Measurements from ENCODE around the gene RPL3.

The RPL3 gene

DNA sequence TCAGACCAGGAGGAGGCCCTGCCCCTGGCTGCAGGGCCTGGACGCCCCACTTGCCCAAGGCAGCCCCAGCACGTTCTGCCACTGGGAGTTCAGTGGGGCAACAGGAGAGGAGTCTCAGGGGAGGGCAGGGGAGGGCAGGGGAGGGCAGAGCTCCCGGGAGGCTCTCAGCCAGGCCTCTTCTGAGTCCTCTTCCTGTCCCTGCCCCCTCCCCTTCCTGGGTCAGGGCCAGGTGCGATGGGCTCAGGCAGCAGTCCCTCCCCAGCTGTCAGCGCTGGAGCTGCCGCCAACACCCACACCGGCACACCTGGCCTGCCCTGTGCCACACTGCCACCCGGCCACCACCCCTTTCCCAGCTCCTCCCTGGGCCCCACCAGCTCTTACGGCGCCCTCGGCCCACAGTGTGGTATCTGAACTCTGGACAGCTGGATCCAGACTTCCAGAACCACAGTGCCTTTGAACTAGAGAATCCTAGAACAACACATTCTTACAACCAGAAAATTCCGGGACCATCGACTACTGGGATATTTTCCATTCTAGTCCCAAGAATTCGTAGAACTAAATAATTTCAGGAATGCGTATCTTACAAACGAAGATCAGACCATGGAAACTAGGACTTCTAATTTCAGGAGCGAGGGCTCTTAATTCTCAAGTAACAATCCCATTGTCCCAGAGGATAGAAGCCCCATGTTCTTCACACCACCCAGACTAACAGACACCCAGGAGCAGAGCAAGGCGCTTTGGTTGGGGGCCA lies 21.8 kb downstream of the RPL3 start:
- no peak for DNase-seq

DNA sequence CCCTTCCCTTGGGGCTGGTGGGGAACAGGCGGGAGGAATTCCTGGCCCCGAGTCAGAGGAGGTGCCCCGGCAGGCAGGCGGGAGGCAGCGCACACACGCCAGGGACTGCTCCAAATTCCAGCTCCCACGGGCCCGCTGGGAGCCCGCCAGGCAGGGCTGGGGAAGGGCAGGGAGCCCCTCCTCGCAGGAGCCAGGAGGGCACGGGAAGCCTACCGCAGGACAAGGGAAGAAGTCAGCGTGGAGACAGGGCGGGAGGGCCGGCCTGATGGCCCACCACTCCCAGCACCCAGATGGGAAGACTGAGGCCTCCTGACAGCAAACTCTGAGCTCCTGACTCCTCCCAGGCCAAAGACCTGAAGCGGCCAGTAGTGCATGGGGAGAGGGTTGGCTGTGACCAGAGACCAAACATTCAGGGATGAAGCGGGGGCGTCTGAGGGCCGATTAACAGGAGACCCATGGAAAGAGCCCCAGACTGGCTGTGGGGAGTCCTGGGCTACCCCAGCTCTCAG lies 22.4 kb downstream of the RPL3 start:
- no peak for DNase-seq

DNA sequence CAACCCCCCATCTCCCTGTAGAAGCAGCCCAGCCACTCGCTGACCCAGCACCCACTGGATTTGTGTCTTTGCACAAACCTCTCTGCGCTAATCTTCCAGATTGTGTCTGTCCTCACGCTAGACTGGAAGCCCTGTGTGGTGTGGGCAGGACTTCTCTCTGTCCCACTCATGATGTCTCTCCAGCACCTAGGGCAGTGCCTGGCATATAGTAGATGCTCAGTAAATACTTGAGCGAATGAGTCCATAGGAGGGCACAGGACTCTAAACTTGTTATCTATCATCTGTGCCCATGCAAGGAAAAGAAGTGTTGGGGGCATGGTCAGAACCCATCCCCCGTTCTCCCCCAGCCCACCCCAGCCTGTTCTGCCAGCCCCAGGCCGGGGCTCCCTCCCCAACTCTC lies 22.9 kb downstream of the RPL3 start:
- no peak for DNase-seq

DNA sequence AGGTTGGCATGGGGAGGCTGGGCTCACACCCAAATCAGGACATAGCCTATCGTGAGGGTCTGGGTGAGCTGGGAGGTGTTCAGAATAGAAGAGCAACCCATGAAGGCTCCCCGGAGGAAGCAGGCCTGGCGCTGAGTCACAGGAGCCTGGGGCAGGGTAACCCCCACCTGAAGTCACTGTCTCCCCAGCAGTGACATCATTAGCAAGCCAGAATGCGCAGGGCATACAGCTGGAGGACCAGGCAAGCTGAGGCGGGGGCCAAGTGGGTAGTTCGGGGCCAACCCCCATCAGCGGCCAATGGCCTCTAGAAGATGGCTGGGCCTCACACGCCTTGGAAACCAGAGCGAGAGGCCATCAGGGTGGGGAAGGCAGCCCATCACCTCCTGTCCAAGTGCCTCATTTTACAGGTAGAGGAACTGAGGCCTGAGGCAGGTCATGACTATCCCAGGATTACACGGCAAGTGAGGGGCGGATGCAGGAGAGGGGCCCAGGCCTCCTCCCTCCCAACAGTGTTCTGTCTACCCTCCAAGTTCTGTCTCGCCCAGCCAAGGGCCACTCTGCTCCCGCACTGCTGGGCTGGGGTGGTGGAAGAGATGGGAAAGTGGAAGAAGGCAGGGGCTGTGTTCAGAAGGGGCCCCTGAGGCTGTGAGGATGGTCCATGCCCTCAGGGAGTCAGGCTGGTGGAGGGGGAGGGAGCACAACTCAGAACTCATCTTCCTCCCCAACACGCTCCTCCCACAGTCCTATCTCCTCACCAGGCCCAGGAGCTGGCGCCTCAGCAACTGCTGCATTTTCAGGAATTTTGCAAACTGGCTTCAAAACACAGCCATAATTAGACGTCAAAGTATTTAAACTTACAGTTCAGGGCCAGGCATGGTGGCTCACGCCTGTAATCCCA lies 24.6 kb downstream of the RPL3 start:
- no peak for DNase-seq

DNA sequence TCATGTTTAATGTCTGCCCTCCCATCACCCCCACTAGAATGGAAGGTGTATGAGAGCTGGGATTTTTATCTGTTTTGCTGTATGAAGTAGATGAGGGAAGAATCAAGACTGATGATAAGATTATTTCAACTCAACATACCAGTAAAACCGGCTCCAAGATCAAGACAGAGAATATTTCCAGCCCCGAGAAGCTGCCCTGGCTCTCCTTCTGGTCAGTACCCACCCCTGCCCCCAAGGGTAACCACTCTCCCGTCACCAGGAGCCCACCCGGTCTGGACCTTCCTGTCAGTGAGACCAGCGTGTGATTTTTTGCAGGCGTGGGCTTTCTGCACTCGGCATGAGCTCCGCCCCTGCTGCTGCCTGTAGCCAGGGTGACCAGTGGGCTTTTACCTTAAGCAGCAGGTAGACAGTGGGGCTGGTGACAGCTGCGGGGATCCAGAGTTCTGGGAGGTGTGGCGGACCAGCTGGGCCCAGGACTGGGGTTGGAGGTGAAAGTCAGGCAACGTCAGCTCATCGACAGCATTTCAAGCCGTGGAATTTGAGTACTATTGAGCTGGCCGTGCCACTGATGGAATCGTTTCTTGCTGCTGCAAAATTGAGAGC lies 25.6 kb downstream of the RPL3 start:
- DNase-seq, result no peak

DNA sequence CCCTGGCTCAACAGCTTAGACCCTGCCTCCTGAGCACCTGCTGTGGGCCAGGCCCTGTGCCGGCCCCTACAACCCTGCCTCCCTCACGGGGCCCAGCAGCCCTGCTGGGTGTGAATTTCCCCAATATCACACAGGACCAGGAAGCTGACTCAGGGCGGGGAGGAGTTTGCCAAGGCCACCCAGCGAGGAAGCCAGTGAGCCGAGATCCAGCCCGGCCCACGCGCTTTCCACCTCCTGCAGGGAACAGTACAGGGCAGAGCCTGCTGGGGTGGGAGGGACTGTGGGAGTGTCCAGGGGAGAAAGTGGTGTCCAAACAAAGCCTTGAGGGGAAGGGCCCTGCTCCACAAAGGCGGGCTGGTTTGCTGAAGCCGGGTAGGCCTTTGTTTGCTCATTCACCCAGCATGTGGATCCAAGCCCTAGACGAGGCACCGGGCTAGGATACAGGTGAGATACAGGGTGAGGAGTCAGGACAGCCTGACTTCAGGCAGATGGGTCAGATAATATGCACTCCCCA lies 26.8 kb downstream of the RPL3 start:
- no peak for DNase-seq

DNA sequence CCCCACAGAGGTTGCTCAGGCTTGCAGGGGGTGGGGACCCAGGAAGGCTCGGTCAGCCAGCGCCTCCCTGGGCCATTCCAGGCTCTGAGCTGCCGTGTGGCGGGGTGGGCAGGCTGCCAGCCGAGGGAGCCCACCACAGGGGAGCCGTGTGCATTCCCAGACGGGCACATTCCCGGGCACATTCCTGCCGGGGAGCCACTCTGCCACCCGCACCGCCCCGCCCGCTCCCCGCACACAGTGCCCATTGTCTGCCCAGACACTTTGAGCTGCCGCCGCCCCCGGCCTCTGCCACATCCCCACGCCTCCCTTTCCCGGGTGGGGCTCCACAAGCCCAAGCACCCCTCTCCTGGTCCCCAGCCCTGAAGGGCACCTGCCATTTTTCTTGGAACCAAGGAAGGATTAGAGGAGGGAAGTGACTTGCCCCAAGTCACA lies 27.4 kb downstream of the RPL3 start:
- DNase-seq, result no peak

DNA sequence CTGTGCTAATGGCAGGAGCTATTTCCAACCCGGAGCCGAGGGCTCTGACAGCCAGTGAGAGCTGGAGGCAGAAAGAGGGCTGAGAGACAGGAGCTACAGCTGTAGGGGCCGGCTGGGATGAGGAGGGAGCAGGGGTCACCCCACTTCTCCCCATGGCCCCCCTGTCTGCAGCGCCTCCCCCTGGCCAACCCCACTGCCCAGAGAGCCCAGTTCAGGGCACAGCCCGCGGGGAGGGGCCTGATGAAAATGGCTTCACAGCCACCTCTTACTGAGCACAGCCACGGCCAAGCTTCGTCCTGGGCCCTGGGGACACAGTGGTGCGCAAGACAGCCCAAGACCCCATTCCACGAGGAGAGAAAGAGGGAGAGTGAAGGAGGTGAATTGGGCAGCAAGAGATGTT lies 27.9 kb downstream of the RPL3 start:
- no peak for DNase-seq

DNA sequence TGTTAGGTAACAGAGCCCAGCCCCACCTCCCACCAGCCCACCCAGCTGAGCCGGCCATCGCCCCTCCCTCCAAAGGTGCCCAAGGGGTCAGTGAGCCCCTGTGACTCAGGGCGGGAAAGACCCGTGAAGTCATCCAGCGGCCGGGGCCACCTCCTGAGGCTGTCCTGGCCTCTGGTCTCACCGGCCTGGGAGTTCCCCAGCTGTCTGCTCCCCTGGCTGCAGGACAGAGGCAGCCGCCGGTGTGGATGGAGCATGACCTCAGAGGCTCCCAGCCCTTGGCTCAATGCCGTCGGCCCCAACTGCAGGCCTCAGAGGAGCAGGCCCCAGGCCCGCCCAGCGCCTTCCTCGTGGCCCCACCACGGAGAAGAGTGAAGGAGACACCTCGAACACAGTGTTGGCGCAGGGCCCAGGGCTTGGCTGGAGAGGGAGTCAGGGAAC lies 28.7 kb downstream of the RPL3 start:
- no peak for DNase-seq

DNA sequence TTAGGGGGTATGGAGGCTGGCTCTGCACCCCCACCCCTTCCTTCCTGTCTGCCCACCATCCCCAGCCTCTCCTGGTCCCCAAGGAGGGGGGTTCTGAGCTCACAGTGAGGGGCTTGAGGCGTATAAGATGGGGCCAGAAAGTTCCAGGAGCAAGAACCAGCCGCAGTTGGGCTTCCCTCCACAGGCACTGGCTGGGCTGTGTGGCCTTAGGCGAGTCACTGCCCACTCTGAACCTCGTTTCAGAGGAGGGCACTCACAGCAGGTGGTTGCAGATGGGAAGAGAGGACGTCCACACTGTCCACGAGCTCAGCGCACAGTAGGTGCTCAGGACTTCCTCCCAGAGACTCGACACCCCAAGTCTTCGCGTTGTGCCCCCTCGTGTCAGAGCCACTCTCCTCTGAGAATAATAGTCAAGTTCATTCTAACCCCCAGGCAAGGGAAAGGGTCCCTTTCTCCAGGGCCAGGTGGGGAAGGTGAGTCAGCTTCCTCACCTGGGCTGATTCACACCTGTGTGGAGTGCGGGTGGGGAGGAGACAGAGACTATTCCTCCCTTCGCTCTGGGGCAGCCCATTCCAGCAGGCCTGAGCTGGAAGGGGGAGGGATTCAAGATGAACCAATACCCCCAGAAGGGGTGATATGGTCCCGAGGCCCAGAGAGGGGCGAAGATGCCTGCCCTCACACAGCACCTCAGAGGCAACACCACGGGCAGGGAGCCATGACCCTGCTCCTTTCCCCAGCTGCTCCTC lies 29.3 kb downstream of the RPL3 start:
- DNase-seq, result no peak

DNA sequence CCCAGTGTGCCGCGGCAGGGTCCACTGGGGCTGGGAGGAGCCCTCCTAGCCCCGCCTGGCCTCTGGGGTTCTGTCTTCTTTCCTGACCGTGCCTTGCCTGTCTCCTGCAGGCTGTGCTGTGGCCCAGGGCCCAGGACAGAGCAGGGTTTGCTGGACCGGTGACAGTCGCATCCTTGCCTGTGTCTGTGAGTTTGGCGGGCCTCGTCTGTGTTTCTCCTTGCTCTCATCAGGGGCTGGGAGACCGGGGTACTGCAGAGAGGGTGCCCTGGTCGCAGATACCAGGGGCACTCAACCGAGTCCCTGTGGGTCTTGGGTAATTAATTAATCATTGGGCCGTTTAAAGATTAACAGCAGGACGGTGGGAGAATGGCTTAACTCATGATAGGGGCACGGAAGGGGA lies 29.9 kb downstream of the RPL3 start:
- no peak for DNase-seq

DNA sequence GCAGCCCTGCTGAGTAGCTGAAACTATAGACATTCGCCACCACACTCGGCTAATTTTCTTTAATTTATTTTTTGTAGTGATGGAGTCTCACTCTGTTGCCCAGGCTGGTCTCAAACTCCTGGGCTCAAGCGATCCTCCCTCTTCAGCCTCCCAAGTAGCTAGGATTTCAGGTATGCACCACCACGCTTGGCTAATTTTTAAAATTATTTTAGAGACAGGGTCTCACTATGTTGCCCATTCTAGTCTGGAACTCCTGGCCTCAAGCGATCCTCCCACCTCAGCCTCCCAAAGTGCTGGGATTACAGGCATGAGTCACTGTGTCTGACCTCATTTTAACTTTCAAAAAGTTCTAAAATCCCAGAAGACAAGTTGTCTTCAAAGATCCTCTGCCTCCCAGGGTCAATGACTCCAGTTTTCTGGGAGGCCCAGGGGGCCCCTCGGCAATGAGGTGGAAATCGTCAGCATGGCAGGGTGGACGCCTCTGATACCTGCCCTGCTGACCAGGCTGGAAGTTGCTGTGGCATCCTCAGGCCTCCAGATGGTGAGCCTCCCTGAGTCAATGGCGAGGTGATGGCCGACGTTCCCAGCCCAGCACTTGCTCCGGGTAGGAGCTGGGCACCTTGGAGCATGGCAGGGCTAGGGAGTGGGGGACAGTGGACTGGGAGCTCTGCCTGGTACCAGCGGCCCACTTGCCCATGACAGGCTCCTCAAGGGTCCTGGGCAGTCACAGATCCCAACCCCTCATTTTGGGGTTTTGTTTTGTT lies 31.1 kb downstream of the RPL3 start:
- DNase-seq, result no peak

DNA sequence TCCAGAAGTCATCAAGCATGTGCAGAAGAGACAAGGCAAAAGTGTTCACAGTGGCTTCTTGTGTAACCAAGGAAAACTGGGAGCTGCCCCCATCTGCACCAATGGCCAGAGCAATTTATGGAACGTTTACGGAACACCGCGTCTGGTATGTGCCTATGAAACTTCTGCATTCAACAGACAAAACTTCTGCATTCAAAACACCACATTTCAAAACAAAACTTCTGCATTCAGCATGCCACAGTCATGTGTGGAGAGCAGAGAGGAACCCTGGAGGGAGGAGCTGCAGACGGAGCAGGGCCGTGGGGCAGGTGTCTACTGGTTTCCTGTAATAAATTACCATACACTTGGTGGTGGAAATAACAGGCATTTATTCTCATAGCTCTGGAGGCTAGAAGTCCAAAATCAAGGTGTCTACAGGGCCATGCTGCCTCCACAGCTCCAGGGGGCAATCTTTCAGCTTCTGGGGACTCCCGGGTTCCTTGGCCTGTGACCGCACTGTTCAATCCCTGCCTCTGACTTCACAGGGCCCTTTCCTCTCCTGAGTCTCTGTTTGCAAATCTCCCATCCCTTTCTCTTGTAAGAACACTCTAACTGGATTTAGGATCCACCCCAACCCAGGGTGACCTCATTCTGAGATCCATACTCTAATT lies 32.2 kb downstream of the RPL3 start:
- no peak for DNase-seq

DNA sequence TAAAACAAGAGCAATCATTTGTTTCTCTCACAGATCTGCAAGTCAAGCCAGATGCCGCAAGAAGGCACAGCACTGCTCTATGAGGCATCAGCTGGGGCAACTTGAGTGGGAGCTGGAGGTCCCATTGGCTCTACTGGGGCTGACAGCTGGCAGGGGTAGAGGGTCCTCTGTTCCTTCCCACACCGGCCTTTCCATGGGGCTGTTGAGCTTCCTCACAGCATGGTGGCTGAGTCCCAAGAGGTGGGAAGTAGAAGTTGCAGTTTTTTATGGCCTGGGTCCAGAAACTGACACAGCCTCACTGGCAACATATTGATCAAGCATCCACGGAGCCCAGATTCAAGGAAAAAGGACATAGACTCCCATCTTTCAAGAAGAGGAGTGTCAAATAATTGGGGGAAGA lies 34.4 kb downstream of the RPL3 start:
- DNase-seq, result no peak

DNA sequence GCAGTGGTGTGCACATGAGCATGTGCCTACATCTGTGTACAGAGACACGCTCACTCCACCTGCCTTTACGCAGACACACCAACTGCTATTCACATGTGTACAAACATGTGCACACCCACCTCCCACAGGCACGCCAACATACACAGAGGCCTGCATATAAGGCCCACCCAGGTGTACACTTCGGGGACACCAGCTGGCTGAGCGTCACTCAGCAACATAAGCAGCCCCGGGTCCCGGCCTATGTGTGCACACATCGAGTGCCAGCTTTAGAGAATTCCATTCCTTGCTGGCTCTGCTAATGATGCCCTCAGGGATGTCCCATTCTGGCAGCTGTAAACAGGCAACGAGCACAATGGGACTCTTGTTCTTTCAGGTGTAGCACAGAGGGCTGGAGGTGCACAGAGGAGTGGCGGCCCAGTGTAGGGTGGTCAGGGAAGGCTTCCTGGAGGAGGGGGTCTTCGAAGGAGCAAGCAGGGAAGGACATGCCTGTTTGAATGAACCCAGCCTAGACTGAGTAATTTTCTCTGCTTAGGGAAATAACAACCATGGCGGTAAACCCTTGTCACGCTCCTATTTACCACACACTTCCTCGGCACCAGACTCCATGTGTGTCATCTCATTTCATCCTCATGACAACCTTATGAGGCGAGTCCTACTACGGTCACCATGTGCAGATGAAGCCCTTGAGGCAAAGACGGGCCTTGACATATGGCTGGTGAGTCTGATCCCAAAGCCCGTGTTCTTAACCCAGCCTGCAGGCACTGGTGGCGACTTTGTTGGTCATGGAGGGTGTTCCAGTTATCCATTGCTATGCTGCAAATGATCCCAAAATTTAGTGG lies 35.1 kb downstream of the RPL3 start:
- no peak for DNase-seq

DNA sequence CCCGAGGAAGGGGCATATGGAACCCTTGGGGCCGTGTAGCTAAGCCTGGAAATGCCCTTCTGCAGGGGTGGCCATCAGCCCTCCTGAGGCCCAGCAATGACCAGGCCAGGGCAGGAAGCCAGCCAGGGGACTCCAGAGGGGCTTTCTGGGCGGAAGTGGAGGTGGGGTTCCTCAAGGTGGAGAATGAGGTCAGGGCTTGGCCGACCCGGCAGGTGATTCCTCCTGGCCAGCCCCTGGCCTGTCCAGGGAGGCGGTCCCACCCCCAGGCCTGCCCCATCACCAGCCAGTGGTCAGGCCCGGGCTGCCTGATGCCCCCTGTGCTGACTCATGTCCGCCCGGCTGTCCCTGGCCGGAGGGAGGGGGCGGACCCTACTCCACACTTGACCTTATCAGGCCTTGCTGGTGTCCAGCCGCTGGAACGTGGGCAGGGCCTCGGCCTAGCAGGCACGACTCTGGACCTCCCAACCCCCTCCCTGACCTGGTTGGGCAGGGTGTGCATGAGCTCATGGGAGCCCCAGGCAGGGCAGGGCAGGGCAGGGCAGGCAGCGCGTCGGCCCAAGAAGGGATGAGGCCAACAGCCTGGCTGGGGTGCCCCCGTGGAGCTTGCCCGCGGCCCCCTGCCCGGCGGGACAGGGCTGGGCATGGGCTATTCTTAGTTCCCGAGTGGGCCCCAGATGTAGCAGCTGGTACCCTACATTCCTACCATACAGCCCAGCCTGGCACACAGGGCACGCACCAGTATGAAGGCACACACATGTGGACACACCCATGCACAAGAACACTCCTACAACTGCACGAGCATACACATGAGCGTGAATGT lies 35.9 kb downstream of the RPL3 start:
- no peak for DNase-seq

DNA sequence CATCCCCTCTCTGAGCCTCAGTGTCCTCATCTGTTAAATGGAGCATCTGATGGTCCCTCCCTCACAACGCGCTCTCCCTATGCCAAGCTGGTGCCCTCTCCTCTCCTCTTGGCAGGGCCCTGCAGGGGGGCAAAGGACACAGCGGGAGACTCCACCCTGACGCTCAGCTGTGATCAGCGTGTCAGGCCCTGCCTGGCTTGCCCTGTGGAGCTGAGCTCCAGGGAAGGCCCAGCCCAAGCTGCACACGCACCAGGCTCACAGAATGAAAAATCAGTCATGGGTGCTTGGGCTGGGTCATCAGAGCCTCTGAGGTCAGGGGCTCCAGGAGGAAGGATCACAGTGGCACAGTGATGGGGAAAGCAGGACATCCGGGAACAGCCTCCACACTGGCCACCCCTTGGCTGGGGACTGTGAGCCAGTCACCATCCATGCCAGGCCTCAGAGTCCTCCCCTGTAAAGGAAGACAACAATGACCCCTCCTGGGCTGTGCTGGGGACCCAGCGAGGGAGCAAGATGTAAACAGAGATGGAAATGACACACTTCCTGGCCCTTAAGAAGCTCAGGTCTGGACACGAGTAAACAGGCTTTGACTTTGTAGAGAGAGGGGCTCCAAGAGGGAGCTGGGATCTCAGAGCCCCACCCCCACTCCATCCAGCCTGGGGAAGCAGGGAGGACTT lies 36.6 kb downstream of the RPL3 start:
- DNase-seq, result no peak

DNA sequence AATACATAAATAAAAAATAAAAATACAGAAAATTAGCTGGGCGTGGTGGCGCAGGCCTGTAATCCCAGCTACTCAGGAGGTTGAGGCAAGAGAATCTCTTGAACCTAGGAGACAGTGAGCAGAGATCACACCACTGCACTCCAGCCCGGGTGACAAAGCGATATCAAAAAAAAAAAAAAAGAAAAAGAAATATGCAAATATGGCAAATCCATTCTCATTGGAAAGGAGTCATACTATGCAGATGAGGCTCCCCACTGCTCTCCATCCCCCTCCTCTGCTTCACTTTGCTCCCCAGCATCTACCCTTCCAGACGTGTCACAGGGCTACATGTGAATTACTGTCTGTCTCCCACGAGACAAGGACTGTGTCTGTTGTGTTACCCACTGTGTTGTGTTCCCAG lies 38.3 kb downstream of the RPL3 start:
- DNase-seq, result no peak

DNA sequence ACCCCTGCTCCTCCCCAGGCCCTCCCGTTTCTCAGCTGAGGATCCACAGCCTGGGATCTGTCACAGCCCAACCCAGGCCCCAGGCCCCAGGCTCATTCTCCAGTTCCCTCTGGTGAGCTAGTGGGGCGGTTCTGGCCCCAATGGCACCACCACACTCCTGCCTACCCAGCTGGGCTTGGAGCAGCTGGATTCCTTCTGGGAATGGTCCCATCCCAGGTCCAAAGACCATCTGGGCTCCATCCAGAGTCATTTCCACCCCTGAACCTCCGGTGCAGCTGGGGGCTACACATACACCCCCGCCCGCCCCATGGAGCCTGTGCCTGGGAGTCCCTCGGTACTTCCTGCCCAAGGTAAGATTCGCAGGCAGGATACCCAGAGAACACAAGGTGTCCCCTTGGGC lies 39.2 kb downstream of the RPL3 start:
- no peak for DNase-seq

Data from activated T-cell treated with anti-CD3 and anti-CD28 coated beads, Interleukin-2, amount 50 U/mL, for 1 hour (primary cell).